NB4 (cell line): ENCODE measurements around the gene MAGI1.

Experiments
- DNase-seq: peaks from one replicate; pipeline ENCODE4 v3.0.0; 2010; ENCODE audit warnings: low read depth
- H3K4me3 ChIP-seq: one replicate; pipeline ENCODE4 v1.5.1; 2011; ENCODE audit warnings: mild to moderate bottlenecking, low read depth, low read length, moderate library complexity
- CTCF ChIP-seq: IDR thresholded peaks from one replicate; pipeline ENCODE4 v1.5.1; 2012; ENCODE audit warnings: low read depth, low read length
- MYC ChIP-seq: IDR thresholded peaks from 2 replicates; pipeline ENCODE4 v1.6.1; 2011; ENCODE audit warnings: low read depth, low read length
- POLR2A ChIP-seq: IDR thresholded peaks from 2 replicates; pipeline ENCODE4 v1.6.1; 2011; ENCODE audit warnings: mild to moderate bottlenecking; ENCODE audit not compliant: insufficient read length; ENCODE audit errors: extremely low read depth
- TF ChIP-seq, protein P1 (sequence below): IDR thresholded peaks from 2 replicates; pipeline ENCODE4 v1.6.1; 2011; ENCODE audit warnings: low read depth, low read length

The MAGI1 gene

DNA sequence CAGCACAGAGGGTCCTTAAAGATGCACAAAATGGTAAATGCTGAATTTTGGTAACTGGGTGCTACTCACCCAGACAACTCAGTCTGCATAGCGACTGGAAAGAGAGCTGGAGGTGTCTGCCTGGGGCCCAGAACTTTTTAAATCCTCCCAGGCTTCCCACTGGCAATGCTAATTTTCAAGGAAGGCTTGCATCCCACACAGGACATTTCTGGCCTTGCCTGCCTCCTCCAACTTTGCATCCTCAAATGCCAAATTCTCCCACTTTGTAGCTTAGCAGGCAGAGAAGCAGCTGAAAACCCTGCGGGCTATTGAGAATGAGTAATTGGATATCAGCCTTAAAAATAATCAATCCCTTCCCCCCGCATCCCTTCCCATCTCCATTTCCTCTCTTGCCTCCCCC, 694.3 kb downstream of the MAGI1 start:
- TF ChIP-seq, protein P1, sequence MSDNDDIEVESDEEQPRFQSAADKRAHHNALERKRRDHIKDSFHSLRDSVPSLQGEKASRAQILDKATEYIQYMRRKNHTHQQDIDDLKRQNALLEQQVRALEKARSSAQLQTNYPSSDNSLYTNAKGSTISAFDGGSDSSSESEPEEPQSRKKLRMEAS = no peak
- no peak for TF ChIP-seq MYC
- no peak for TF ChIP-seq CTCF
- TF ChIP-seq POLR2A = no peak
- H3K4me3 ChIP-seq = no peak overlapping the region
- DNase-seq = no peak

DNA sequence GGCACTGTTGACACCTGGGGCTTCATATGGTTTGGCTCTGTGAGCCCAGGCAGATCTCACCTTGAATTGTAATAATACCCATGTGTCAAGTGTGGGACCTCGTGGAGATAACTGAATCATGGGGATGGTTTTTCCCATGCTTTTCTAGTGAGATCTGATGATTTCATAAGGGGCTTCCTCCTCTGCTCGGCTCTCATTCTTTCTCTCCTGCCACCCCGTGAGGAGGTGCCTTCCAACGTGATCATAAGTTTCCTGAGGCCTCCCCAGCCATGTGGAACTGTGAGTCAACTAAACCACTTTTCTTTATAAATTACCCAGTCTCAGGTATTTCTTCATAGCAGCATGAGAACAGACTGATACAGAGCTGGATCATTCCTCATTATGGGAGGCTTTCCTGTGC, 695.0 kb downstream of the MAGI1 start:
- DNase-seq = no peak
- no peak overlapping the region for H3K4me3 ChIP-seq
- TF ChIP-seq CTCF (no peak), MYC (no peak), POLR2A (no peak)
- TF ChIP-seq, protein P1 = no peak

DNA sequence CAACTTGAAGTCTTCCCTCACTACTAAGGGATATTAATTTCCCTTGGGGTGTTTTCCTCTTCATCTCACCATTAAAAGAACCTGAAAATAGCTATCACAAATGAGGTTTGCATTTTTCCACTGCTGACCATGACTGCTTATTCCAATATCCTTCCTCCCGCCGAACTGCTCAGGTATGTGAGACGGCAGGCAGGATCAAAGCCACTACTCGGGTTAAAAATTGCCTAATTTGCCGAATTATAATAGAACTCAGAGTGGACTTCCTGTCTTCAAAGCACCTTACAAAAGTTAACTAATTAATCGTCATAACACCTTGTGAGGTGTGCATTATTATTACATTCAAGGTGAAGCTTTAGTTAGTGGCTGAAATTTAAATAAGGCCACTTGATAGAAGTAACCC, 695.7 kb downstream of the MAGI1 start:
- no peak for DNase-seq
- TF ChIP-seq POLR2A (no peak), MYC (no peak), CTCF (no peak)
- TF ChIP-seq, protein P1 = no peak

DNA sequence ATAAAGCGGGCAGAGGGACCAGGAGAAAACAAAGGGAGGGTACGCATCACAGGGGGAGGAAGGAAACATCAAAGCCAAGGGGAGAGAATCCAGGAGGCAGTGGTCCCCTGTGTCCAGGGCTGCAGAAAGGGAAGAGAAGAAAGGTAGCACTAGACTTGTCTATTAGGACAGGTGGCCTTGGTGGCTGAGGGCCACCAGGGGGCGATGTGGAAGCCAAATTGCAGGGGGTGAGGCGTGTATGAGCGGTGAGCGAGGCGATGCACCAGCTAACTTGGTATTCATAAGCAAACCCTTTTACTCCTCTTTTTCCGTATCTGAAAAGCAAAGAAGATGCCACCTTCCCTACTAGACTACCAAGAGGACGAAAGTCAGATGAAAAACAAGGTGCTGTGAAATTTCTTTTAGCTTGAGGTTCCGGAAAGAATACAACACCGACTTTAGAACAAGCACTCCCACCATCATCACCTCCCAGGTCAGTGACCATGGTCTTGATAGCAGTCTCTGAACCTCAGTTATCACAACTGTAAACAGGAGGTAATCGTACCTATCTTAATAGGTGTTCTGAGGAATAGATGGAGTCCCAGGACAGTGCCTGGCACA, 696.5 kb downstream of the MAGI1 start:
- H3K4me3 ChIP-seq = no peak overlapping the region
- DNase-seq = peak; percentile 53
- TF ChIP-seq, protein P1 = peak; percentile 41; the same call in 1 of the 2 replicates
- TF ChIP-seq POLR2A (no peak), CTCF (peak; percentile 79), MYC (no peak)

More for the DNA sequence above, 695.7 kb downstream of the MAGI1 start:
- H3K4me3 ChIP-seq = no peak overlapping the region

- H3K4me3 ChIP-seq = no peak overlapping the region
- no peak for TF ChIP-seq CTCF
- no peak for TF ChIP-seq MYC
- TF ChIP-seq, protein P1 = no peak
- no peak for TF ChIP-seq POLR2A
- no peak for DNase-seq
Observed at GRCh38 chr3:65339192-65339740, 699.5 kb downstream of the MAGI1 start.

DNA sequence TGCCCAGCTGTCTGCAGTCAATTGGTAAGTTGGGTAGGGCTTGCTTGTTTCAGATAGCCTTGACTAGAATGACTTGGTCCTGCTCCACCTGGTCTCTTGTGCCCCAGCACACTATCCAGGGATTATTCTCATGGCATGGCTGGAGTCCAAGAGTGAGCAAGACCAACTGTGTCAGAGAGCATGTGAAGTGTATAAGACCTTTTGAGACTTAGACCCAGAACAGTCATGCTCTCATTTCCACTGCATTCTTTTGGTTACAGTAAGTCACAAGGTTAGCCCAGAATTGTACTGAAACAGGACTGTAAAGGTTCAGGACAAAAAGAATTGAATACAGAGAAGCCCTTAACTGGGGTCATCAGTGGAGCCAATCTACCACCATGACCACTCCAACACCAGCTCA, 700.1 kb downstream of the MAGI1 start:
- no peak overlapping the region for H3K4me3 ChIP-seq
- no peak for DNase-seq
- no peak for TF ChIP-seq POLR2A
- TF ChIP-seq CTCF = no peak
- TF ChIP-seq, protein P1 = no peak
- TF ChIP-seq MYC = no peak
